ENCODE results near the gene LTBP4.

DNA sequence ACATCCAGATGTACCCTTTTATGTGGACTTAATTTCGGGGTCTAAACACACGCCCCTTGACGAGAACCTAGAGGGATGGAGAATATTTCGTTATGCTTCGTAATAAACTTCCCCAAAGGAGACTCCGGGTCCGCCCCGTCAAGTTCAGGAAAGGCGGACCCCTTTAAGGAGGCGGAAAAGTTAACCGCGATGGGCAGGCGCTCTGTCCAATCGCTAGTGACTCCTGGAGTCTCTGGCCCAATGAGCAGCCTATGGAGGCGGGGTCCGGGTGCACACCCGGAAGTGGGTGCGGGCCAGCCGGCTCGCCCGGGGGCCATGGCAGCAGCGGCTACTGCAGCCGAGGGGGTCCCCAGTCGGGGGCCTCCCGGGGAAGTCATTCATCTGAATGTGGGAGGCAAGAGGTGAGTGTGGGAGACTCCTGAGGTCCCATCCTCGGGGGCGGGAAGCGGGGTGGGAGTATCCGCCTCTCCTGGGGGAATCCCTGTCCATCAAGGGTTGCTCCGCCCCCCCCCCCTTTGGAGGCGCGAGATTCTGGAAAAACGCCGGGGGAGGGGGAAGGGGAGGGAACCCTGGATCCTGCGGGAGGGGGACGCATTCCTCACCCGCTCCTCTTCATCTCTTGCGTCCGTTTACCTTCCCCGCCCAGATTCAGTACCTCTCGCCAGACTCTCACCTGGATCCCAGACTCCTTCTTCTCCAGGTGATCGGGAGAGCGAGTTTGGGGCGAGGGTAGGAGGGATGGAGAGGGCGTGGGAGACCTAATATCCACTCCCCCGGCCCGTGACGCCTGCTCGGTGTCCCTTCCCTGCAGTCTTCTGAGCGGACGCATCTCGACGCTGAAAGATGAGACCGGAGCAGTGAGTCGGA is 24.4 kb upstream of the LTBP4 start, which contains the start of gene SHKBP1:
- peak in 2 of 4 donors; percentile 43 to 75 for TF ChIP-seq POLR2A (IDR thresholded peaks at IDR 0.05)
- TF ChIP-seq, protein P1, sequence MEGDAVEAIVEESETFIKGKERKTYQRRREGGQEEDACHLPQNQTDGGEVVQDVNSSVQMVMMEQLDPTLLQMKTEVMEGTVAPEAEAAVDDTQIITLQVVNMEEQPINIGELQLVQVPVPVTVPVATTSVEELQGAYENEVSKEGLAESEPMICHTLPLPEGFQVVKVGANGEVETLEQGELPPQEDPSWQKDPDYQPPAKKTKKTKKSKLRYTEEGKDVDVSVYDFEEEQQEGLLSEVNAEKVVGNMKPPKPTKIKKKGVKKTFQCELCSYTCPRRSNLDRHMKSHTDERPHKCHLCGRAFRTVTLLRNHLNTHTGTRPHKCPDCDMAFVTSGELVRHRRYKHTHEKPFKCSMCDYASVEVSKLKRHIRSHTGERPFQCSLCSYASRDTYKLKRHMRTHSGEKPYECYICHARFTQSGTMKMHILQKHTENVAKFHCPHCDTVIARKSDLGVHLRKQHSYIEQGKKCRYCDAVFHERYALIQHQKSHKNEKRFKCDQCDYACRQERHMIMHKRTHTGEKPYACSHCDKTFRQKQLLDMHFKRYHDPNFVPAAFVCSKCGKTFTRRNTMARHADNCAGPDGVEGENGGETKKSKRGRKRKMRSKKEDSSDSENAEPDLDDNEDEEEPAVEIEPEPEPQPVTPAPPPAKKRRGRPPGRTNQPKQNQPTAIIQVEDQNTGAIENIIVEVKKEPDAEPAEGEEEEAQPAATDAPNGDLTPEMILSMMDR (IDR thresholded peaks at IDR 0.05), result no peak
